NOMO-1 (cell line): Measurements from ENCODE around the gene CTSW.

Source experiments
- DNase-seq, 2 experiments: peaks; one replicate each; lab custom pipeline; 2025; ENCODE audit not compliant: unreplicated experiment in 2 of 2; lab: John Stamatoyannopoulos, UW

CTSW gene

GRCh38 chr11:65898656-65899355 is 19.2 kb downstream of the CTSW start:
- DNase-seq: no peak

GRCh38 chr11:65899356-65900124 is 19.9 kb downstream of the CTSW start:
- peak; percentile 44 to 61 for DNase-seq

- peak; percentile 77 to 92 for DNase-seq
Measured at GRCh38 chr11:65900125-65900898, 20.7 kb downstream of the CTSW start, which contains the start of gene FOSL1. FOSL1 (minus strand) TSS chr11:65900388; CDS start chr11:65900339, 49 bp downstream.

- DNase-seq: no peak
Measured at GRCh38 chr11:65900899-65901180, 21.2 kb downstream of the CTSW start.

GRCh38 chr11:65903068-65903481 is 23.4 kb downstream of the CTSW start:
- DNase-seq: no peak

- no peak for DNase-seq
Measured at GRCh38 chr11:65903715-65904114, 24.1 kb downstream of the CTSW start.

GRCh38 chr11:65906602-65907001 is 27.0 kb downstream of the CTSW start:
- no peak for DNase-seq

GRCh38 chr11:65907878-65908277 is 28.2 kb downstream of the CTSW start:
- no peak for DNase-seq

GRCh38 chr11:65911682-65912568 is 32.3 kb downstream of the CTSW start:
- DNase-seq: no peak

- no peak for DNase-seq
Measured at GRCh38 chr11:65912845-65913244, 33.2 kb downstream of the CTSW start.

- DNase-seq: no peak
Measured at GRCh38 chr11:65915101-65915820, 35.6 kb downstream of the CTSW start.

- no peak for DNase-seq
Measured at GRCh38 chr11:65915821-65916251, 36.2 kb downstream of the CTSW start.

GRCh38 chr11:65916391-65916790 is 36.8 kb downstream of the CTSW start:
- DNase-seq: no peak

- no peak for DNase-seq
Measured at GRCh38 chr11:65917077-65917433, 37.4 kb downstream of the CTSW start.

- no peak for DNase-seq
Measured at GRCh38 chr11:65917434-65918210, 38.0 kb downstream of the CTSW start.

GRCh38 chr11:65918211-65919140 is 38.8 kb downstream of the CTSW start, which contains the start of gene C11orf68:
C11orf68 (minus strand) TSS chr11:65919062; CDS start chr11:65919031, 31 bp downstream.
- no peak for DNase-seq

- DNase-seq: peak; percentile 95 to 99
Measured at GRCh38 chr11:65919141-65919572, 39.5 kb downstream of the CTSW start, which contains the start of gene DRAP1. DRAP1 (plus strand) TSS chr11:65919426; CDS start chr11:65919502, 76 bp downstream.
